MM.1S (cell line): ENCODE data around the gene EIF2B2.

Experiments
- CTCF ChIP-seq: fragments of 300-600 bp; sonication (generic); IDR thresholded peaks from 2 replicates; pipeline ENCODE4 v1.5.1; 2016; ENCODE audit warnings: antibody characterized with exemption, low read length, mixed read lengths
- EZH2phosphoT487 ChIP-seq: fragments of 300-600 bp; sonication (generic); IDR thresholded peaks from 2 replicates; pipeline ENCODE4 v1.6.1; 2018; ENCODE audit warnings: antibody characterized with exemption, low read length

- TF ChIP-seq CTCF, result no peak
- TF ChIP-seq EZH2phosphoT487, result no peak
These were observed 7.9 kb downstream of the EIF2B2 start for GRCh38 chr14:75010472-75011093.
